ENCODE data around the gene GSPT1. TPM values are rescaled to one million over a fixed set of nuclear protein-coding genes. Genes with fewer than 3 reads are reported as not detected.

The GSPT1 gene
- total and polyA plus RNA-seq, 2 experiments from 2014 or later, result 126 to 146 TPM

GRCh38 chr16:11916524-11917285 lies 949 bp upstream of the GSPT1 start:
- no peaks in the 10 kb centered on the region for H3K9me2 ChIP-seq (ENCODE audit: insufficient read depth)
- H4K20me1 ChIP-seq (replicated peaks; ENCODE audit: insufficient read depth), result peaks cover 29% of the 10 kb centered on the region
- H2AFZ ChIP-seq, result peak overlapping the region; percentile 84
- ATAC-seq (no peak), DNase-seq (ENCODE audit: low spot score) (no peak)
- peak overlapping the region; percentile 40 for H3K4me3 ChIP-seq
- H3K4me2 ChIP-seq, result peak overlapping the region; percentile 66
- H3K4me1 Mint-ChIP-seq, result peaks cover 25% of the 10 kb centered on the region
- no peak for TF ChIP-seq CREB1 (CRISPR knock-in tag; IDR thresholded peaks at IDR 0.05; ENCODE audit: low read depth)
- TF ChIP-seq, protein P1, sequence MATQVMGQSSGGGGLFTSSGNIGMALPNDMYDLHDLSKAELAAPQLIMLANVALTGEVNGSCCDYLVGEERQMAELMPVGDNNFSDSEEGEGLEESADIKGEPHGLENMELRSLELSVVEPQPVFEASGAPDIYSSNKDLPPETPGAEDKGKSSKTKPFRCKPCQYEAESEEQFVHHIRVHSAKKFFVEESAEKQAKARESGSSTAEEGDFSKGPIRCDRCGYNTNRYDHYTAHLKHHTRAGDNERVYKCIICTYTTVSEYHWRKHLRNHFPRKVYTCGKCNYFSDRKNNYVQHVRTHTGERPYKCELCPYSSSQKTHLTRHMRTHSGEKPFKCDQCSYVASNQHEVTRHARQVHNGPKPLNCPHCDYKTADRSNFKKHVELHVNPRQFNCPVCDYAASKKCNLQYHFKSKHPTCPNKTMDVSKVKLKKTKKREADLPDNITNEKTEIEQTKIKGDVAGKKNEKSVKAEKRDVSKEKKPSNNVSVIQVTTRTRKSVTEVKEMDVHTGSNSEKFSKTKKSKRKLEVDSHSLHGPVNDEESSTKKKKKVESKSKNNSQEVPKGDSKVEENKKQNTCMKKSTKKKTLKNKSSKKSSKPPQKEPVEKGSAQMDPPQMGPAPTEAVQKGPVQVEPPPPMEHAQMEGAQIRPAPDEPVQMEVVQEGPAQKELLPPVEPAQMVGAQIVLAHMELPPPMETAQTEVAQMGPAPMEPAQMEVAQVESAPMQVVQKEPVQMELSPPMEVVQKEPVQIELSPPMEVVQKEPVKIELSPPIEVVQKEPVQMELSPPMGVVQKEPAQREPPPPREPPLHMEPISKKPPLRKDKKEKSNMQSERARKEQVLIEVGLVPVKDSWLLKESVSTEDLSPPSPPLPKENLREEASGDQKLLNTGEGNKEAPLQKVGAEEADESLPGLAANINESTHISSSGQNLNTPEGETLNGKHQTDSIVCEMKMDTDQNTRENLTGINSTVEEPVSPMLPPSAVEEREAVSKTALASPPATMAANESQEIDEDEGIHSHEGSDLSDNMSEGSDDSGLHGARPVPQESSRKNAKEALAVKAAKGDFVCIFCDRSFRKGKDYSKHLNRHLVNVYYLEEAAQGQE (IDR thresholded peaks at IDR 0.05; ENCODE audit: unreplicated experiment), result no peak
- no peak for TF ChIP-seq CTCF (conservative IDR thresholded peaks at IDR 0.05; ENCODE audit: low read depth in 2 of 2)
- no peak for TF ChIP-seq EZH2 (IDR thresholded peaks at IDR 0.05; ENCODE audit: low read depth, unreplicated experiment)
- no peak for TF ChIP-seq NANOG (IDR thresholded peaks at IDR 0.05; ENCODE audit: borderline replicate concordance)
- TF ChIP-seq ZNF331 (CRISPR knock-in tag; IDR thresholded peaks at IDR 0.05; ENCODE audit: low read depth), result no peak
- no peak for TF ChIP-seq JUNB (IDR thresholded peaks at IDR 0.05; ENCODE audit: unreplicated experiment)
- no peaks in the 10 kb centered on the region for H3K9me3 Mint-ChIP-seq
- peak overlapping the region; percentile 16; the same call in 1 of the 2 replicates for H3K27ac ChIP-seq (ENCODE audit: low read depth)
- H3F3A ChIP-seq (replicated peaks; ENCODE audit: low read depth), result peaks cover 8% of the 10 kb centered on the region; the same call in 1 of the 2 replicates
- no peaks in the 10 kb centered on the region for H3K27me3 ChIP-seq (ENCODE audit: insufficient read depth)
- peak overlapping the region; percentile 77 for H3K27ac Mint-ChIP-seq
- peak overlapping the region; percentile 85 for H3K4me3 Mint-ChIP-seq
- peaks cover 8% of the 10 kb centered on the region; the same call in 1 of the 3 replicates for H3K36me3 Mint-ChIP-seq (ENCODE audit: low read depth)
- peaks cover 32% of the 10 kb centered on the region for H3K79me2 ChIP-seq (replicated peaks; ENCODE audit: insufficient read depth)
- peaks cover 9% of the 10 kb centered on the region for H3K27me3 Mint-ChIP-seq (ENCODE audit: insufficient read depth, low read depth, poor library complexity)
- H3K36me3 ChIP-seq (ENCODE audit: insufficient read depth), result no peaks in the 10 kb centered on the region
- peaks cover 25% of the 10 kb centered on the region for H3K4me1 ChIP-seq (ENCODE audit: insufficient read depth)

DNA sequence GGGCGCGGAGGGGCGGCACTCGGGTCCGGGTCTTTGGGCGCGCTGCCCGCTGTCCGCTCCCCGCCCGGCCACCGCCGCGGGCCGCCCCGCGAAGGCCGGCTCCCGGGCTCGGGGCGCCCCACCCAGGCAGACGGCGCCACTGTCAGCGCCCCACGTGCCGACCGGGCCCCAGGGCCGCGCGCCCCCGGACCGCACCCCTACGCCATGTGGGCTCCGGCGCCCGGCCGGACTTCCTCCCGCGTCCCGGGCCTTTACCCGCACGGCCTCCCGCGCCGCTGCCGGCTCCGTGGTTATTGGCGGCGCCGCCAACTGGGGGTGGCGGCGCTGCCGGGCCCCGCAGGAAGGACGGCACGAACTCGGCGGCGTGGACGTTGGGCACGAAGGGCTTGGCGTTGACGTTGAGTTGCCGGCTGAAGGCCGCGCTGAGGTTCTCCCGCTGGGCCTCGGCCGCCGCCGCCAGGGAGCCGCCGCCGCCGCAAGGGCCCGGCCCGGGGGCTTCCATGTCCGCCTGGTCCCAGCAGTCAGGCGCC lies 577 bp downstream of the GSPT1 start:
- Histone ChIP-seq H4K20me1 (replicated peaks; ENCODE audit: insufficient read depth) (peaks cover 44% of the 10 kb centered on the region), H3K79me2 (replicated peaks; ENCODE audit: insufficient read depth) (peaks cover 48% of the 10 kb centered on the region), H3K4me1 (ENCODE audit: insufficient read depth) (peaks cover 25% of the 10 kb centered on the region), H3K9me2 (ENCODE audit: insufficient read depth) (no peaks in the 10 kb centered on the region), H3K36me3 (ENCODE audit: insufficient read depth) (no peaks in the 10 kb centered on the region), H3F3A (replicated peaks; ENCODE audit: low read depth) (peaks cover 8% of the 10 kb centered on the region; the same call in 1 of the 2 replicates), H3K27ac (ENCODE audit: low read depth) (no peak overlapping the region), H3K27me3 (ENCODE audit: insufficient read depth) (no peaks in the 10 kb centered on the region), H3K4me3 (peak overlapping the region; percentile 71), H3K4me2 (peak overlapping the region; percentile 98), H2AFZ (0 out of 2 replicates have a peak overlapping the region, but pooled peaks have one; percentile 43)
- peak overlapping the region; percentile 94 for H3K4me3 Mint-ChIP-seq
- peaks cover 25% of the 10 kb centered on the region for H3K4me1 Mint-ChIP-seq
- DNase-seq (ENCODE audit: low spot score) (peak; percentile 35), ATAC-seq (peak; percentile 7; the same call in 2 of the 3 replicates)
- peaks cover 9% of the 10 kb centered on the region for H3K27me3 Mint-ChIP-seq (ENCODE audit: insufficient read depth, low read depth, poor library complexity)
- H3K36me3 Mint-ChIP-seq (ENCODE audit: low read depth), result peaks cover 8% of the 10 kb centered on the region; the same call in 1 of the 3 replicates
- no peak overlapping the region; the same call in 1 of the 2 replicates for H3K27ac Mint-ChIP-seq
- H3K9me3 Mint-ChIP-seq, result no peaks in the 10 kb centered on the region
- TF ChIP-seq ETS1 (IDR thresholded peaks at IDR 0.05), result no peak
- no peak for TF ChIP-seq POLR2AphosphoS5 (IDR thresholded peaks at IDR 0.05; ENCODE audit: low read depth)
- TF ChIP-seq, protein P1 (IDR thresholded peaks at IDR 0.05; ENCODE audit: unreplicated experiment), result no peak
- TF ChIP-seq EZH2 (IDR thresholded peaks at IDR 0.05; ENCODE audit: low read depth, unreplicated experiment), result no peak
- TF ChIP-seq ZNF331 (CRISPR knock-in tag; IDR thresholded peaks at IDR 0.05; ENCODE audit: low read depth), result no peak
- TF ChIP-seq NANOG (IDR thresholded peaks at IDR 0.05; ENCODE audit: borderline replicate concordance), result no peak
